ENCODE measurements around the gene CTNNBL1.

CTNNBL1 gene

GRCh38 chr20:37863289-37863688 is 169.5 kb downstream of the CTNNBL1 start:
- Histone ChIP-seq H3K9ac (no peak overlapping the region), H3K27ac (no peak overlapping the region), H3K79me2 (ENCODE audit: insufficient read depth, low read depth) (no peaks in the 10 kb centered on the region), H3K27me3 (ENCODE audit: insufficient read depth, low read depth) (no peaks in the 10 kb centered on the region), H3K4me1 (ENCODE audit: low read depth, poor library complexity, severe bottlenecking) (no peaks in the 10 kb centered on the region), H3K4me3 (IDR thresholded peaks at IDR 0.05; ENCODE audit: insufficient read depth, low read depth, low read length) (no peak overlapping the region), H3K4me2 (no peak overlapping the region), H4K20me1 (ENCODE audit: insufficient read depth) (no peaks in the 10 kb centered on the region), H3K36me3 (ENCODE audit: insufficient read depth) (no peaks in the 10 kb centered on the region), H2AFZ (ENCODE audit: low read depth) (no peak overlapping the region)
- no peak for TF ChIP-seq CTCF (conservative IDR thresholded peaks at IDR 0.05; ENCODE audit: low read depth, low read length)

GRCh38 chr20:37864298-37864697 is 170.5 kb downstream of the CTNNBL1 start:
- Histone ChIP-seq H3K9ac (no peak overlapping the region), H3K4me1 (ENCODE audit: low read depth, poor library complexity, severe bottlenecking) (no peaks in the 10 kb centered on the region), H2AFZ (ENCODE audit: low read depth) (no peak overlapping the region), H3K27me3 (ENCODE audit: insufficient read depth, low read depth) (no peaks in the 10 kb centered on the region), H4K20me1 (ENCODE audit: insufficient read depth) (no peaks in the 10 kb centered on the region), H3K36me3 (ENCODE audit: insufficient read depth) (no peaks in the 10 kb centered on the region), H3K79me2 (ENCODE audit: insufficient read depth, low read depth) (no peaks in the 10 kb centered on the region), H3K27ac (no peak overlapping the region), H3K4me2 (no peak overlapping the region), H3K4me3 (IDR thresholded peaks at IDR 0.05; ENCODE audit: insufficient read depth, low read depth, low read length) (no peak overlapping the region)
- TF ChIP-seq CTCF (conservative IDR thresholded peaks at IDR 0.05; ENCODE audit: low read depth, low read length): no peak

GRCh38 chr20:37866051-37866450 is 172.2 kb downstream of the CTNNBL1 start:
- H3K79me2 ChIP-seq (ENCODE audit: insufficient read depth, low read depth): no peaks in the 10 kb centered on the region
- H3K27ac ChIP-seq: no peak overlapping the region
- TF ChIP-seq CTCF (conservative IDR thresholded peaks at IDR 0.05; ENCODE audit: low read depth, low read length): no peak
- H3K4me2 ChIP-seq: no peak overlapping the region
- H3K36me3 ChIP-seq (ENCODE audit: insufficient read depth): no peaks in the 10 kb centered on the region
- no peak overlapping the region for H3K4me3 ChIP-seq (IDR thresholded peaks at IDR 0.05; ENCODE audit: insufficient read depth, low read depth, low read length)
- H3K9ac ChIP-seq: no peak overlapping the region
- no peaks in the 10 kb centered on the region for H3K27me3 ChIP-seq (ENCODE audit: insufficient read depth, low read depth)
- no peaks in the 10 kb centered on the region for H4K20me1 ChIP-seq (ENCODE audit: insufficient read depth)
- H3K4me1 ChIP-seq (ENCODE audit: low read depth, poor library complexity, severe bottlenecking): no peaks in the 10 kb centered on the region
- no peak overlapping the region for H2AFZ ChIP-seq (ENCODE audit: low read depth)

DNA sequence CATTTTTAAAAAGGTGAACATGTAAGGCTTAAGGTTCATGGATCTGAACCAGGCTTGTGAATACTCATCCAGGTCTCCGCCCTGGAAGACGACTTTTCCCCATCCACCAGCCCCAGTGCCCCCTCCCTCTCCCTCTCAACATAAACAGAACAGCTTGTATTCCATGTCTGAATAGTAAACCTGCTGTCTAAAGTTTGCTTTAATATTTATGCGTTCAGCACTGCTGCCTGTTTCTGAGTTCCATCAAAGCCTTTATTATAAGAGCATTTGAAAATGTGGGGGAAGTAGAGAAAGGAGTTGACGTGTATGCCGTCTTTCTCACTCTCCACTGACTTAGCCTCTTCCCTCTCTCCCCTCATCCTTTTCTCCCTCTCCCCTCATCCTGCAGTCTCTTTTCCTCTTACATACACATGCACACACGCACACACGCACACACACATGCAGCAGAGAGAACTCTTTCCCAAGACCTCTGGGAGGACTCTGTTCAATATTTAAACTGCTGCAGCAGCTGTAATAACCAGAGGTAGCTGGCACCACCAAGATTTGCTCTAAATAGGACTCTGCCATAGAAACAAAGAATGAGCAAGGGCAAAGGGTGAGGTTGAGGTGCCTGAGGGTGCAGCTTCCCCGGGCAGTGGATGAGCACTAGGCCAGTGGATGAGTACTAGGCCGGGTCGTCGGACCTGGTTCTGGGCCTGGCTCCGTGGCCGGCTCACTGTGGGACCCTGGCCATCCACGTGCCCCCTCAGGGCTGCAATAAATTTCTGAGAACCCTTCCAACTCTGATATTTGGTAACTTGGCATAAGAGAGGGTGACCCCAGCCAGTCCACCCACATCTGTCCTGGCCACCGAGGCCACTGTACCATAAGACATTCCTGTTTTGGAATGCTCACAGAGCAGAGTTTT is 173.7 kb downstream of the CTNNBL1 start:
- no peaks in the 10 kb centered on the region for H3K27me3 ChIP-seq (ENCODE audit: insufficient read depth, low read depth)
- no peak for TF ChIP-seq CTCF (conservative IDR thresholded peaks at IDR 0.05; ENCODE audit: low read depth, low read length)
- no peak overlapping the region for H2AFZ ChIP-seq (ENCODE audit: low read depth)
- no peak overlapping the region for H3K27ac ChIP-seq
- no peak overlapping the region for H3K4me3 ChIP-seq (IDR thresholded peaks at IDR 0.05; ENCODE audit: insufficient read depth, low read depth, low read length)
- no peak overlapping the region for H3K4me2 ChIP-seq
- no peaks in the 10 kb centered on the region for H4K20me1 ChIP-seq (ENCODE audit: insufficient read depth)
- H3K36me3 ChIP-seq (ENCODE audit: insufficient read depth): no peaks in the 10 kb centered on the region
- no peaks in the 10 kb centered on the region for H3K79me2 ChIP-seq (ENCODE audit: insufficient read depth, low read depth)
- no peaks in the 10 kb centered on the region for H3K4me1 ChIP-seq (ENCODE audit: low read depth, poor library complexity, severe bottlenecking)
- no peak overlapping the region for H3K9ac ChIP-seq
